MM.1S (cell line): ENCODE results near the gene TBC1D22B.

Experiments
- EZH2 ChIP-seq: fragments of 300-600 bp; sonication (generic); optimal IDR thresholded peaks from 2 replicates; pipeline ENCODE3; 2017; ENCODE audit warnings: low read depth, mild to moderate bottlenecking, antibody characterized with exemption, low read length, mixed read lengths
- EZH2phosphoT487 ChIP-seq: fragments of 300-600 bp; sonication (generic); IDR thresholded peaks from 2 replicates; pipeline ENCODE4 v1.6.1; 2018; ENCODE audit warnings: antibody characterized with exemption, low read length
- TF ChIP-seq, protein P1 (sequence below): fragments of 300-600 bp; sonication (generic); IDR thresholded peaks from 2 replicates; pipeline ENCODE4 v1.5.1; 2016; ENCODE audit warnings: antibody characterized with exemption, low read length, mixed read lengths

DNA sequence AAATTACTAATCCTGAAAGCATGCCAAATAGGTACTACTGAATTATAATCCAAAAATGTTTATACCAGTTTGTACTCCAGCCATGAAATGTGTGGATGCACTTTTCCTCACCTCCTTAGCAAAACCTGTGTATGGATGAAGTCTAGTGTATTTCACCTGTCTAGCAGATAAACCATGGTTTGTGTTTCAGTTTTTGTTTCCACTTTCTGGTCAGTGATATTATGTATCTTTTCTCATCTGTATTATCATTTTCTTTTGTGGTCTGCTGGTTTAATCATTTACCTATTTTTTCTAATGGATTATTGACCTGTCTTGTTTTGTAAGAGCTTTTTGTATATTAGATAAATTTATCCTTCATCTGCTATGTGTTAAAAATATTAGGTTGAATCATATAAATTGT is 41.4 kb downstream of the TBC1D22B start:
- TF ChIP-seq, protein P1, sequence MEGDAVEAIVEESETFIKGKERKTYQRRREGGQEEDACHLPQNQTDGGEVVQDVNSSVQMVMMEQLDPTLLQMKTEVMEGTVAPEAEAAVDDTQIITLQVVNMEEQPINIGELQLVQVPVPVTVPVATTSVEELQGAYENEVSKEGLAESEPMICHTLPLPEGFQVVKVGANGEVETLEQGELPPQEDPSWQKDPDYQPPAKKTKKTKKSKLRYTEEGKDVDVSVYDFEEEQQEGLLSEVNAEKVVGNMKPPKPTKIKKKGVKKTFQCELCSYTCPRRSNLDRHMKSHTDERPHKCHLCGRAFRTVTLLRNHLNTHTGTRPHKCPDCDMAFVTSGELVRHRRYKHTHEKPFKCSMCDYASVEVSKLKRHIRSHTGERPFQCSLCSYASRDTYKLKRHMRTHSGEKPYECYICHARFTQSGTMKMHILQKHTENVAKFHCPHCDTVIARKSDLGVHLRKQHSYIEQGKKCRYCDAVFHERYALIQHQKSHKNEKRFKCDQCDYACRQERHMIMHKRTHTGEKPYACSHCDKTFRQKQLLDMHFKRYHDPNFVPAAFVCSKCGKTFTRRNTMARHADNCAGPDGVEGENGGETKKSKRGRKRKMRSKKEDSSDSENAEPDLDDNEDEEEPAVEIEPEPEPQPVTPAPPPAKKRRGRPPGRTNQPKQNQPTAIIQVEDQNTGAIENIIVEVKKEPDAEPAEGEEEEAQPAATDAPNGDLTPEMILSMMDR = no peak
- no peak for TF ChIP-seq EZH2
- TF ChIP-seq EZH2phosphoT487 = no peak
